Fibroblast of skin of left quadriceps (primary cell): ENCODE results near the gene DNAH17.

Source experiments
- DNase-seq, 2 experiments: peaks; one replicate each; pipeline ENCODE4 v3.0.0-alpha.2; 2013; ENCODE audit warnings: low read depth in 2 of 2

Gene DNAH17

GRCh38 chr17:78392295-78392694 is 184.9 kb downstream of the DNAH17 start:
- DNase-seq: no peak

GRCh38 chr17:78391843-78392242 is 185.4 kb downstream of the DNAH17 start:
- no peak for DNase-seq

GRCh38 chr17:78391051-78391431 is 186.2 kb downstream of the DNAH17 start:
- DNase-seq: no peak

- DNase-seq: peak; percentile 95
Observed at GRCh38 chr17:78390241-78391050, 186.8 kb downstream of the DNAH17 start.

GRCh38 chr17:78387977-78388941 is 188.9 kb downstream of the DNAH17 start:
- DNase-seq: no peak

- DNase-seq: no peak
Observed at GRCh38 chr17:78384479-78385175, 192.6 kb downstream of the DNAH17 start.

GRCh38 chr17:78383725-78384471 is 193.3 kb downstream of the DNAH17 start:
- DNase-seq: peak in 1 of 2 experiments; percentile 81

GRCh38 chr17:78381601-78382232 is 195.5 kb downstream of the DNAH17 start:
- peak in 1 of 2 experiments; percentile 64 for DNase-seq

GRCh38 chr17:78380370-78380769 is 196.8 kb downstream of the DNAH17 start:
- DNase-seq: no peak

GRCh38 chr17:78379131-78379491 is 198.1 kb downstream of the DNAH17 start:
- DNase-seq: no peak

- peak in 1 of 2 experiments; percentile 40 for DNase-seq
Observed at GRCh38 chr17:78378225-78379130, 198.7 kb downstream of the DNAH17 start, which contains the start of gene PGS1. Gene PGS1, plus strand, starts transcription at chr17:78378649. Its CDS starts 17 bp downstream, at chr17:78378666.

GRCh38 chr17:78377858-78378224 is 199.4 kb downstream of the DNAH17 start:
- no peak for DNase-seq

GRCh38 chr17:78376161-78376560 is 201.0 kb downstream of the DNAH17 start:
- DNase-seq: peak in 1 of 2 experiments; percentile 51

GRCh38 chr17:78375401-78376151 is 201.6 kb downstream of the DNAH17 start:
- DNase-seq: peak; percentile 89 to 91

GRCh38 chr17:78374631-78375274 is 202.4 kb downstream of the DNAH17 start:
- peak; percentile 81 to 85 for DNase-seq

GRCh38 chr17:78374189-78374588 is 203.0 kb downstream of the DNAH17 start:
- DNase-seq: no peak
